Panc1 (cell line): Measurements from ENCODE around the gene HMGB1.

Experiments used
- TF ChIP-seq, protein P1 (sequence below): fragments of 450-650 bp; IDR thresholded peaks from 2 replicates; pipeline ENCODE4 v1.5.1; 2017; ENCODE audit warnings: mild to moderate bottlenecking
- TF ChIP-seq, protein P2 (sequence below), 2 experiments: IDR thresholded peaks; 2 replicates each; pipeline ENCODE4 v1.6.1; 2011 to 2012; ENCODE audit warnings: low read depth in 2 of 2, control low read depth in 1 of 2, low read length in 1 of 2, mild to moderate bottlenecking in 1 of 2, moderate library complexity in 1 of 2; ENCODE audit not compliant: insufficient read depth in 1 of 2

DNA sequence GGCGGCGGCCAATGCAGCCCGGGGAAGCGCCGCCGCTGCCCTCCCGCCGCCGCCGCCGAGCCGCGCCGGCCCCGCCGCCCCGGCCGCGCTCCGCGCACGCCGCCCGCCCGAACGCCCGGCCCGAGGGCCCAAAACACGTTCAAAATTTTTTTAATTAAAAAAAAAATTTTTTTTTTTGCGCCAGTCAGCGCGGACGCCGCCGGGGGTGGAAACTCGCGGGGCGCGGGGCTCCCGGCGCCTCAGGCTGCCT lies 468 bp downstream of the HMGB1 start:
- TF ChIP-seq, protein P1, sequence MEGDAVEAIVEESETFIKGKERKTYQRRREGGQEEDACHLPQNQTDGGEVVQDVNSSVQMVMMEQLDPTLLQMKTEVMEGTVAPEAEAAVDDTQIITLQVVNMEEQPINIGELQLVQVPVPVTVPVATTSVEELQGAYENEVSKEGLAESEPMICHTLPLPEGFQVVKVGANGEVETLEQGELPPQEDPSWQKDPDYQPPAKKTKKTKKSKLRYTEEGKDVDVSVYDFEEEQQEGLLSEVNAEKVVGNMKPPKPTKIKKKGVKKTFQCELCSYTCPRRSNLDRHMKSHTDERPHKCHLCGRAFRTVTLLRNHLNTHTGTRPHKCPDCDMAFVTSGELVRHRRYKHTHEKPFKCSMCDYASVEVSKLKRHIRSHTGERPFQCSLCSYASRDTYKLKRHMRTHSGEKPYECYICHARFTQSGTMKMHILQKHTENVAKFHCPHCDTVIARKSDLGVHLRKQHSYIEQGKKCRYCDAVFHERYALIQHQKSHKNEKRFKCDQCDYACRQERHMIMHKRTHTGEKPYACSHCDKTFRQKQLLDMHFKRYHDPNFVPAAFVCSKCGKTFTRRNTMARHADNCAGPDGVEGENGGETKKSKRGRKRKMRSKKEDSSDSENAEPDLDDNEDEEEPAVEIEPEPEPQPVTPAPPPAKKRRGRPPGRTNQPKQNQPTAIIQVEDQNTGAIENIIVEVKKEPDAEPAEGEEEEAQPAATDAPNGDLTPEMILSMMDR, result no peak
- TF ChIP-seq, protein P2, sequence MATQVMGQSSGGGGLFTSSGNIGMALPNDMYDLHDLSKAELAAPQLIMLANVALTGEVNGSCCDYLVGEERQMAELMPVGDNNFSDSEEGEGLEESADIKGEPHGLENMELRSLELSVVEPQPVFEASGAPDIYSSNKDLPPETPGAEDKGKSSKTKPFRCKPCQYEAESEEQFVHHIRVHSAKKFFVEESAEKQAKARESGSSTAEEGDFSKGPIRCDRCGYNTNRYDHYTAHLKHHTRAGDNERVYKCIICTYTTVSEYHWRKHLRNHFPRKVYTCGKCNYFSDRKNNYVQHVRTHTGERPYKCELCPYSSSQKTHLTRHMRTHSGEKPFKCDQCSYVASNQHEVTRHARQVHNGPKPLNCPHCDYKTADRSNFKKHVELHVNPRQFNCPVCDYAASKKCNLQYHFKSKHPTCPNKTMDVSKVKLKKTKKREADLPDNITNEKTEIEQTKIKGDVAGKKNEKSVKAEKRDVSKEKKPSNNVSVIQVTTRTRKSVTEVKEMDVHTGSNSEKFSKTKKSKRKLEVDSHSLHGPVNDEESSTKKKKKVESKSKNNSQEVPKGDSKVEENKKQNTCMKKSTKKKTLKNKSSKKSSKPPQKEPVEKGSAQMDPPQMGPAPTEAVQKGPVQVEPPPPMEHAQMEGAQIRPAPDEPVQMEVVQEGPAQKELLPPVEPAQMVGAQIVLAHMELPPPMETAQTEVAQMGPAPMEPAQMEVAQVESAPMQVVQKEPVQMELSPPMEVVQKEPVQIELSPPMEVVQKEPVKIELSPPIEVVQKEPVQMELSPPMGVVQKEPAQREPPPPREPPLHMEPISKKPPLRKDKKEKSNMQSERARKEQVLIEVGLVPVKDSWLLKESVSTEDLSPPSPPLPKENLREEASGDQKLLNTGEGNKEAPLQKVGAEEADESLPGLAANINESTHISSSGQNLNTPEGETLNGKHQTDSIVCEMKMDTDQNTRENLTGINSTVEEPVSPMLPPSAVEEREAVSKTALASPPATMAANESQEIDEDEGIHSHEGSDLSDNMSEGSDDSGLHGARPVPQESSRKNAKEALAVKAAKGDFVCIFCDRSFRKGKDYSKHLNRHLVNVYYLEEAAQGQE (IDR thresholded peaks at IDR 0.05; ENCODE audit: insufficient read depth in 1 of 2, low read depth in 2 of 2, low read length in 1 of 2), result no peak
